Lung (tissue), 12 donors: ENCODE data around the gene HDAC4. TPM values are rescaled to one million over a fixed set of nuclear protein-coding genes. Genes with fewer than 3 reads are reported as not detected.

Experiments
- ATAC-seq: fragments of 200-7000 bp; cut with Tn5 transposase; one replicate; pipeline ENCODE4 v1.9.1; 2020; ENCODE audit warnings: moderate number of reproducible peaks; ENCODE audit not compliant: insufficient read depth, low FRiP score
- DNase-seq, 3 donors: peaks; one replicate each; pipeline ENCODE4 v3.0.0-alpha.2; 2013 to 2017
- H3K27ac ChIP-seq, 2 donors: one replicate each; pipeline ENCODE4 v1.5.1; 2013; ENCODE audit warnings: mild to moderate bottlenecking in 2 of 2, moderate library complexity in 2 of 2, control low read depth in 1 of 2, inconsistent platforms in 1 of 2, low read depth in 1 of 2, low read length in 1 of 2
- H3K27me3 ChIP-seq, 3 donors: one replicate each; pipeline ENCODE4 v1.5.1; 2013; ENCODE audit warnings: low read length in 2 of 3; ENCODE audit not compliant: control insufficient read depth in 3 of 3, insufficient read depth in 3 of 3
- H3K36me3 ChIP-seq, 4 donors: one replicate each; pipeline ENCODE4 v1.5.1; 2013; ENCODE audit warnings: low read length in 4 of 4, mild to moderate bottlenecking in 1 of 4, moderate library complexity in 1 of 4; ENCODE audit not compliant: control insufficient read depth in 4 of 4, insufficient read depth in 4 of 4
- H3K4me1 ChIP-seq, 5 donors: one replicate each; pipeline ENCODE4 v1.5.1; 2013; ENCODE audit warnings: low read length in 5 of 5, mild to moderate bottlenecking in 2 of 5, moderate library complexity in 1 of 5; ENCODE audit not compliant: control insufficient read depth in 5 of 5, insufficient read depth in 5 of 5
- H3K4me3 ChIP-seq: one replicate; pipeline ENCODE4 v1.5.1; 2013; ENCODE audit warnings: mild to moderate bottlenecking, control low read depth, moderate library complexity
- H3K9ac ChIP-seq, 2 donors: one replicate each; pipeline ENCODE4 v1.5.1; 2013; ENCODE audit warnings: low read length in 2 of 2, control low read depth in 1 of 2; ENCODE audit not compliant: insufficient read depth in 1 of 2
- H3K9me3 ChIP-seq, 4 donors: one replicate each; pipeline ENCODE4 v1.5.1; 2013; ENCODE audit warnings: low read length in 3 of 4, mild to moderate bottlenecking in 1 of 4, moderate library complexity in 1 of 4; ENCODE audit not compliant: control insufficient read depth in 4 of 4, insufficient read depth in 3 of 4
- WGBS, 2 donors: extraction: QIAGEN DNeasy Blood & Tissue Kit; methylation state at CpG; one replicate each; pipeline ENCODE4 v1.1.7; 2013; 5-methylcytosine and 5-hydroxymethylcytosine counted together
- polyA plus RNA-seq, 2 donors: library from polyadenylated mRNA; stranded (reverse); fragments of 200-250 nt; gene quantifications; one replicate each; pipeline ENCODE4 v1.2.1, GENCODE V29; 2013
- total RNA-seq, 2 donors: library from RNA; depleted of rRNA in 1 of 2; stranded (reverse); fragments of >200 nt in 1 of 2; gene quantifications; one replicate each; pipeline ENCODE4 v1.2.1, GENCODE V29; 2014 to 2021
- TF ChIP-seq, protein P1 (sequence below): IDR thresholded peaks from 2 replicates; pipeline ENCODE4 v1.5.1; 2012; ENCODE audit warnings: mild to moderate bottlenecking; ENCODE audit errors: control extremely low read depth, extremely low read depth
- donor health status: control.
- donor health status: control.
- donor health status: Bipolar disorder and iron deficiency.
- donor health status: healthy.
- donor health status: DM: yes; HTN: yes; CAD: no.

The HDAC4 gene
- total and polyA plus RNA-seq, 4 donors: 6.9 to 47.7 (median 20.7) TPM

DNA sequence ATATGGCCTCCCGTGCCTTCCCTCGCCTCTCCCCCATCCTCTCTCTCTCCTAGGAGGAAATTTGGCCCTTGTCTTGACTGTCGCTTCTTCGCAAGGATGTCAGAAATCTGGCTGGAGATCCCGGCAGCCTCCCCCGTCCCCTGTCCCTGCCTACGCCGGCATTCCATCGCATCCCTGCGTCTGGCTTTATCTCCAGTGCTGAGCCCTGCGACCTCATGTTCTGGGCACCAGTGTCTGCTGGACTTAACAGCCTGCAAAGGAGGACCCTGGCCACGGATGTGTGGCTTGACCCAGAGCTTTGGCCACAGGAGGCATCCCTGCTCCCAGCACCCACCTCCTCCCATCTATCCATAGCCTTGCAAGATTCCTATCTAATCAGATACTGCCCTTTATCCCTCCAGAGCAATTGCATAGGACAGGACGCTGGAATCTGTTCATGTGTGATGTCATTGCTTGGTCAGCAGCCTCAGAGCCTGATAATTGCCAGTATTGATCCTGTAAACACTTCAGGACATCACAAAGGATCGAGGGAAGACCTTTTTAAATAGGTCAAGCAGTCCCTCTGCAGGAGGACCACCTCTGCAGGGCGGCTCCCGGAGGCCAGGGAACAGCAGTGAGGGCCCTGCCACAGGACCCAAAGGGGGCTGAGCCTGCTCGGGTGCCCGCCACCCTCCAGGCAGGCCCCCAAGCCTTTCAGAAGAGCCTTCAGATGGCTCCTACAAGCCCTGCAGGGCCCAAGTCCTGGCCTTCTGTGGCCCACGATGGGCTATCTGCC, 384.7 kb downstream of the HDAC4 start:
- H3K4me3 ChIP-seq: no peak overlapping the region
- TF ChIP-seq, protein P1, sequence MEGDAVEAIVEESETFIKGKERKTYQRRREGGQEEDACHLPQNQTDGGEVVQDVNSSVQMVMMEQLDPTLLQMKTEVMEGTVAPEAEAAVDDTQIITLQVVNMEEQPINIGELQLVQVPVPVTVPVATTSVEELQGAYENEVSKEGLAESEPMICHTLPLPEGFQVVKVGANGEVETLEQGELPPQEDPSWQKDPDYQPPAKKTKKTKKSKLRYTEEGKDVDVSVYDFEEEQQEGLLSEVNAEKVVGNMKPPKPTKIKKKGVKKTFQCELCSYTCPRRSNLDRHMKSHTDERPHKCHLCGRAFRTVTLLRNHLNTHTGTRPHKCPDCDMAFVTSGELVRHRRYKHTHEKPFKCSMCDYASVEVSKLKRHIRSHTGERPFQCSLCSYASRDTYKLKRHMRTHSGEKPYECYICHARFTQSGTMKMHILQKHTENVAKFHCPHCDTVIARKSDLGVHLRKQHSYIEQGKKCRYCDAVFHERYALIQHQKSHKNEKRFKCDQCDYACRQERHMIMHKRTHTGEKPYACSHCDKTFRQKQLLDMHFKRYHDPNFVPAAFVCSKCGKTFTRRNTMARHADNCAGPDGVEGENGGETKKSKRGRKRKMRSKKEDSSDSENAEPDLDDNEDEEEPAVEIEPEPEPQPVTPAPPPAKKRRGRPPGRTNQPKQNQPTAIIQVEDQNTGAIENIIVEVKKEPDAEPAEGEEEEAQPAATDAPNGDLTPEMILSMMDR: no peak
- ATAC-seq: no peak
- no peak overlapping the region for H3K27ac ChIP-seq
- peaks cover 0 to 4% (median 3%) of the 10 kb centered on the region in 3 donors for H3K27me3 ChIP-seq
- no peak overlapping the region for H3K9ac ChIP-seq
- H3K36me3 ChIP-seq: no peaks in the 10 kb centered on the region
- H3K9me3 ChIP-seq: no peaks in the 10 kb centered on the region
- no peaks in the 10 kb centered on the region for H3K4me1 ChIP-seq
- 68 to 80% methylated on average over 19 of the region's 19 CpGs for WGBS, 2 donors
- DNase-seq: peak in 1 of 3 donors; percentile 10

DNA sequence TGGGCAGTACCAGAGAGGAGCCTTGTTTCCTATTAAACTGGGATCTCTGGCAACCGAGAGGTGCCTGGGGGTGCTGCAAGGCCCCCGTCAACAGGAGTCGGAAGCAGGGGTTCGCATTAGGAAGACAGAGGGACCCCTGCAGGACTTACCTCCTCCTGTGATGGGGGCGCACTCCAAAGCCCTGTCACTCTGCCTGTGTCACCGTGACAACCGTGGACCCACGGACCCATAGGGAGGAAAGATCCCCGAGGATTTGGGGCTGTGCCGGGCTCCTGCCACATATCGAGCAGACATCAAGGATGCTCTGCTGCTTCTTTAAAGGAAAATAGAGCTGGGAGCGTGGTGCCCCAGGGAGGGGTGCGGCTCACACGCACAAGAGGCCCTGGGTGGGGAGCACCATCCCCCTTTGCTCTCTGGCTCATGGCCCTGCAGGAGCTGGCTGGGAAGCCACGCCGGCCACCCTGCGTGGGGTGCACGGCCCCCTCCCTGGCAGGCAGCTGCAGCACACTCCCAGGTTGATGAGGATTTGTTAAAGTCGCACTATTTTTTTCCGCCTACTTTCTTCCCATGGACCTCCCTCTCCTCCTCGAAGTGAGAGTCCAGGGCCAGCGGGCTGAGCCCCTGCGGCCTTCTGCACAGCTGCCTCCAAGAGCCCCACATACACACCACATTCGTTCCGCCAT, 385.5 kb downstream of the HDAC4 start:
- no peaks in the 10 kb centered on the region for H3K36me3 ChIP-seq
- 79 to 87% methylated on average over 25 of the region's 25 CpGs for WGBS, 2 donors
- H3K9me3 ChIP-seq: no peaks in the 10 kb centered on the region
- TF ChIP-seq, protein P1: no peak
- no peak overlapping the region for H3K4me3 ChIP-seq
- H3K4me1 ChIP-seq: no peaks in the 10 kb centered on the region
- no peak for ATAC-seq
- H3K27me3 ChIP-seq: peaks cover 0 to 4% (median 3%) of the 10 kb centered on the region in 3 donors
- no peak overlapping the region for H3K27ac ChIP-seq
- H3K9ac ChIP-seq: no peak overlapping the region
- peak in 1 of 3 donors; percentile 11 for DNase-seq

DNA sequence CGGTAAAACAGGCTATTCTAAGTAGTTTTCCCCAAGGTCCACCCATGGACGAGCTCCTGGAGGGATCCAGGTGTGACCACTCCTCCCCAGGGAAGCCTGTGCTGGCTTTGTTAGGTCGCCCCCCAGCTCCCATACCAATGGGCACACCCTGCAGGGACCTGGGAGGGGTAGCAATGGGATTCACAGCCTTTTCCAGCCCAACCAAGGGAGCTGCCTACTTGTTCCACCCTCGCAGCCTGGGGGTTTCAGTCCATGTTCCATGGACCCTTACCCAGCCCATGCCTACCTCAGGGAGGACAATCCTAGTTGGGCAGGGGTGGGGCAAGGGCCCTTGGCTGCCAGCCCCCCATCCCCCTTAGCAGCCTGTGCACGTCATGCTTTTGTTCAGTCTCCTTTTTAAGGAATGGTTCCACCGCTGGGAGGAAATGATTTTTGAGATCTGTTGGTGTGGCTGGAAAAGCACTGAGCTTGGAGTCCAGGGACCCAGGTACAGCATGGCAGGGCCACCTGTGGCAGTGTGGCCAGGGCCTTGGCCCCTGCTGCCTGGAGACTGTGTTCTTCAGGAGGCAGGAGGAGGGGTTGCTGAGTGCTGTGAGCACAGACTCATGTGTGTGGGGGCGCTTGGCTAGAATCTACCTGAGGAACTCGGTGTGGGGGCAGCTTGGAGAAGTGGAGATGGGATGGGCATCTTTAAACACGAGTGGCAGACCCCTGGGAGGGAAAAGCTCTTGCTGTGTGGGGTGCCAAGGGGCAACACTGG, 386.2 kb downstream of the HDAC4 start:
- ATAC-seq (no peak), DNase-seq (peak in 1 of 3 donors; percentile 2)
- Histone ChIP-seq H3K27me3 (peaks cover 0 to 4% (median 3%) of the 10 kb centered on the region in 3 donors), H3K4me1 (no peaks in the 10 kb centered on the region), H3K36me3 (no peaks in the 10 kb centered on the region), H3K4me3 (no peak overlapping the region), H3K9ac (no peak overlapping the region), H3K27ac (no peak overlapping the region), H3K9me3 (no peaks in the 10 kb centered on the region)
- TF ChIP-seq, protein P1: no peak
- WGBS, 2 donors: 75 to 78% methylated on average over 9 of the region's 9 CpGs
